Keratinocyte (primary cell): ENCODE measurements around the gene MGRN1. TPM values are rescaled to one million over a fixed set of nuclear protein-coding genes. Genes with fewer than 3 reads are reported as not detected.

Source experiments
- DNase-seq: peaks from one replicate; pipeline ENCODE4 v3.0.0-alpha.2; 2011; ENCODE audit warnings: low read depth, missing footprints, low spot score
- FAIRE-seq: peaks from 2 replicates; lab custom pipeline; 2011; peaks lifted over from hg19 to GRCh38; lab: Jason Lieb, UNC
- H2AFZ ChIP-seq: 2 replicates; pipeline ENCODE4 v1.6.0; 2012; ENCODE audit warnings: low read length, control low read depth, inconsistent platforms; ENCODE audit not compliant: control insufficient read depth
- H3K27ac ChIP-seq: 2 replicates; pipeline ENCODE4 v1.5.1; 2011; ENCODE audit warnings: low read length; ENCODE audit not compliant: control insufficient read depth, insufficient read depth
- H3K27me3 ChIP-seq: 3 replicates; pipeline ENCODE4 v1.6.0; 2011; ENCODE audit warnings: low read length; ENCODE audit not compliant: control insufficient read depth, insufficient read depth; ENCODE audit errors: extremely low read depth
- H3K36me3 ChIP-seq, 2 experiments: 2 replicates in 1 of 2; 3 replicates in 1 of 2; pipeline ENCODE4 v1.5.1; 2011; ENCODE audit warnings: low read length in 2 of 2, mild to moderate bottlenecking in 1 of 2; ENCODE audit not compliant: control insufficient read depth in 2 of 2, insufficient read depth in 2 of 2; ENCODE audit errors: extremely low read depth in 1 of 2
- H3K4me1 ChIP-seq: 3 replicates; pipeline ENCODE4 v1.5.1; 2011; ENCODE audit warnings: low read length; ENCODE audit not compliant: control insufficient read depth, insufficient read depth; ENCODE audit errors: extremely low read depth
- H3K4me2 ChIP-seq: 3 replicates; pipeline ENCODE4 v1.6.0; 2011; ENCODE audit warnings: low read depth, low read length; ENCODE audit not compliant: control insufficient read depth, insufficient read depth; ENCODE audit errors: extremely low read depth
- H3K4me3 ChIP-seq, 3 experiments: fragments of 200-600 bp in 1 of 3; sonication (generic) in 1 of 3; 2 replicates in 2 of 3; 3 replicates in 1 of 3; pipeline ENCODE4 v1.5.1; 2011 to 2016; ENCODE audit warnings: low read length in 3 of 3, mild to moderate bottlenecking in 3 of 3, control low read depth in 2 of 3, inconsistent platforms in 1 of 3, low read depth in 1 of 3, mixed read lengths in 1 of 3, mixed run types in 1 of 3, moderate library complexity in 1 of 3; ENCODE audit not compliant: control insufficient read depth in 2 of 3, insufficient read depth in 2 of 3; ENCODE audit errors: extremely low read depth in 1 of 3
- H3K79me2 ChIP-seq: 2 replicates; pipeline ENCODE4 v1.6.0; 2012; ENCODE audit warnings: low read length; ENCODE audit not compliant: control insufficient read depth, insufficient read depth
- H3K9ac ChIP-seq: 3 replicates; pipeline ENCODE4 v1.6.0; 2011; ENCODE audit warnings: low read length; ENCODE audit not compliant: control insufficient read depth, insufficient read depth; ENCODE audit errors: extremely low read depth
- H3K9me1 ChIP-seq: 3 replicates; pipeline ENCODE4 v1.6.0; 2011; ENCODE audit warnings: low read length; ENCODE audit not compliant: control insufficient read depth, insufficient read depth; ENCODE audit errors: extremely low read depth
- H3K9me3 ChIP-seq: 2 replicates; pipeline ENCODE4 v1.5.1; 2012; ENCODE audit warnings: low read depth, low read length; ENCODE audit not compliant: control insufficient read depth
- H4K20me1 ChIP-seq: 3 replicates; pipeline ENCODE4 v1.6.0; 2011; ENCODE audit warnings: low read length; ENCODE audit not compliant: control insufficient read depth, insufficient read depth; ENCODE audit errors: extremely low read depth
- EZH2 ChIP-seq: IDR thresholded peaks from one replicate; pipeline ENCODE4 v1.6.1; 2012; ENCODE audit warnings: inconsistent platforms, mild to moderate bottlenecking, low read length, moderate library complexity
- dilution Hi-C: fragments of 300-500 bp; cut with MboI; formaldehyde crosslinking; loops from one replicate; pipeline ENCODE4 v1.7.0; 2020; ENCODE audit warnings: low sequenced_read_pairs; ENCODE audit not compliant: extremely low pct_ligation_motif_present
- polyA minus RNA-seq, 3 experiments: library from RNA; depleted of rRNA, polyadenylated mRNA; stranded (reverse); fragments of >200 nt; gene quantifications; 1 replicate in 1 of 3; 2 replicates in 1 of 3; 3 replicates in 1 of 3; pipeline ENCODE4 v1.2.3, GENCODE V29; 2011
- polyA plus RNA-seq, 5 experiments: library from polyadenylated mRNA; depleted of rRNA in 3 of 5; stranded (reverse) in 3 of 5; stranded (forward) in 1 of 5; unstranded in 1 of 5; fragments of >200 nt; gene quantifications; 1 replicate in 1 of 5; 2 replicates in 3 of 5; 3 replicates in 1 of 5; pipeline versions ENCODE4 v1.2.1 to v1.2.3, GENCODE V29; 2011 to 2012; ENCODE audit warnings: missing spikeins in 2 of 5, low read depth in 1 of 5, low replicate concordance in 1 of 5
- TF ChIP-seq, protein P1 (sequence below), 3 experiments: IDR thresholded peaks in 1 of 3; conservative IDR thresholded peaks in 1 of 3; optimal IDR thresholded peaks in 1 of 3; 2 replicates in 2 of 3; 3 replicates in 1 of 3; pipeline versions ENCODE3 to v1.5.1; 2011; ENCODE audit warnings: low read length in 3 of 3, mild to moderate bottlenecking in 3 of 3, moderate library complexity in 2 of 3, control low read depth in 1 of 3, inconsistent platforms in 1 of 3; ENCODE audit not compliant: insufficient read depth in 2 of 3; ENCODE audit errors: extremely low read depth in 1 of 3

The MGRN1 gene
- polyA plus RNA-seq = 1.9 to 6.7 TPM (median 2.6 TPM) in 3 replicates
- polyA plus RNA-seq (2011; ENCODE audit: low read depth) = 30.6 TPM
- 4.1 and 10.4 TPM in 2 replicates for polyA plus RNA-seq (2011; cell fraction: cytosol; rRNA removed)
- polyA plus RNA-seq (2011; cell fraction: nucleus; rRNA removed) = 17.0 and 23.2 TPM in 2 replicates
- 14.5 and 21.2 TPM in 2 replicates for polyA plus RNA-seq (2012; ENCODE audit: low replicate concordance)
- polyA minus RNA-seq = 6.8 to 35.3 TPM (median 10.5 TPM) in 3 replicates
- polyA minus RNA-seq (2011; cell fraction: cytosol; rRNA and poly(A)+ RNA removed) = 25.5 TPM
- 14.0 and 15.9 TPM in 2 replicates for polyA minus RNA-seq (2011; cell fraction: nucleus; rRNA and poly(A)+ RNA removed)

DNA sequence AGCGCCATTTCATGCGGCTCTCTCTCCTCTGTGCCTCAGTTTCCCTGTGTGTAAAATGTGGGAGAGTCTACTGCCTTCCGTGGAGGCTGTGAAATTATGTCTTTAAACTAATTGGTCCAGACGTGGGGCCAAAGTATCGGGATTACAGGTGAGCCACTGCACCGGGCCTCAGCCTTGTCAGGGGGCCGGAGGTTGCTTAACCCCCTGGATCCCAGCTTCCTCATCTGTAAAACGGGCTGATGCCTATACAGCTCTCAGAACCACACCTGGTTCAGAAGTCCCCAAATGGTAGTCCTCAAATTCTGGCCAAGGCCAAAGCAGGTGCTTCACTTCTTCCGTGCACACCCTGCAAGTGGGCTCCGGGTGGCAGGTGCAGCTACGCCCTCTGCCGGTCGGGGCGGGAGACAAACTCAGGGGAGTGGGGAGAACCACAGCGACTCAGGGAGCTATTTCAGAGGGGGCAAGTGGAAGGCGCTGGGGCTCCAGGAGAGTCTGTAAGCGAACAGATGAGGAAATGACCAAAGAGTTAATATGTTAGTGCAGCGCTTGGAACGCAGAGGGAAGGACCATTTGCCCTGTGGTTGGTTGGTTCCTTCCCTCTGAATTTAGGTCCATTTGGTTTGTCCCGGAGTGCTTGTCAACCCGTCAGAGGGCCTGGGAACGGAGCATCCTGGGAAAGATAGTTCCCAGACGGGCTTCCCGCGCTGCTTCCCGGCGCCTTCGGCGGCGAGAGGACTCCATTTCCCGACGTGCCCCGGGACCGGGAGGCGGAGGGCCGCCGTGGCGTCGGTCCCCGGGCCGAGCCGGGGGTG, at the start of gene MGRN1:
Gene MGRN1, plus strand, starts transcription at position 812 of the 812 bp plus-strand sequence. CDS start 135 bp downstream, outside the sequence.
- dilution Hi-C loops = no loop called here
- Histone ChIP-seq H4K20me1 (no peaks in the 10 kb centered on the region), H3K9ac (peak within 1 kb of the TSS; percentile 89), H3K4me2 (peak within 1 kb of the TSS; percentile 92), H3K4me1 (peaks cover 7% of the 10 kb centered on the region), H3K79me2 (peaks cover 37% of the 10 kb centered on the region), H3K9me1 (no peaks in the 10 kb centered on the region), H3K4me3 (peak within 1 kb of the TSS; percentile 80 to 89 (median 82)), H3K27ac (peak within 1 kb of the TSS; percentile 97), H2AFZ (peak within 1 kb of the TSS; percentile 96), H3K27me3 (no peaks in the 10 kb centered on the region), H3K36me3 (peaks cover 0 to 2% of the 10 kb centered on the region in 2 experiments), H3K9me3 (no peaks in the 10 kb centered on the region)
- TF ChIP-seq, protein P1, sequence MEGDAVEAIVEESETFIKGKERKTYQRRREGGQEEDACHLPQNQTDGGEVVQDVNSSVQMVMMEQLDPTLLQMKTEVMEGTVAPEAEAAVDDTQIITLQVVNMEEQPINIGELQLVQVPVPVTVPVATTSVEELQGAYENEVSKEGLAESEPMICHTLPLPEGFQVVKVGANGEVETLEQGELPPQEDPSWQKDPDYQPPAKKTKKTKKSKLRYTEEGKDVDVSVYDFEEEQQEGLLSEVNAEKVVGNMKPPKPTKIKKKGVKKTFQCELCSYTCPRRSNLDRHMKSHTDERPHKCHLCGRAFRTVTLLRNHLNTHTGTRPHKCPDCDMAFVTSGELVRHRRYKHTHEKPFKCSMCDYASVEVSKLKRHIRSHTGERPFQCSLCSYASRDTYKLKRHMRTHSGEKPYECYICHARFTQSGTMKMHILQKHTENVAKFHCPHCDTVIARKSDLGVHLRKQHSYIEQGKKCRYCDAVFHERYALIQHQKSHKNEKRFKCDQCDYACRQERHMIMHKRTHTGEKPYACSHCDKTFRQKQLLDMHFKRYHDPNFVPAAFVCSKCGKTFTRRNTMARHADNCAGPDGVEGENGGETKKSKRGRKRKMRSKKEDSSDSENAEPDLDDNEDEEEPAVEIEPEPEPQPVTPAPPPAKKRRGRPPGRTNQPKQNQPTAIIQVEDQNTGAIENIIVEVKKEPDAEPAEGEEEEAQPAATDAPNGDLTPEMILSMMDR (optimal IDR thresholded peaks at IDR 0.05 in 1 of 3, IDR thresholded peaks at IDR 0.05 in 1 of 3, conservative IDR thresholded peaks at IDR 0.05 in 1 of 3; ENCODE audit: extremely low read depth in 1 of 3, insufficient read depth in 2 of 3, low read length in 3 of 3) = peak; percentile 95 to 98 (median 95)
- no peak for TF ChIP-seq EZH2
- DNase-seq (peak; percentile 38), FAIRE-seq (peak; percentile 84)

DNA sequence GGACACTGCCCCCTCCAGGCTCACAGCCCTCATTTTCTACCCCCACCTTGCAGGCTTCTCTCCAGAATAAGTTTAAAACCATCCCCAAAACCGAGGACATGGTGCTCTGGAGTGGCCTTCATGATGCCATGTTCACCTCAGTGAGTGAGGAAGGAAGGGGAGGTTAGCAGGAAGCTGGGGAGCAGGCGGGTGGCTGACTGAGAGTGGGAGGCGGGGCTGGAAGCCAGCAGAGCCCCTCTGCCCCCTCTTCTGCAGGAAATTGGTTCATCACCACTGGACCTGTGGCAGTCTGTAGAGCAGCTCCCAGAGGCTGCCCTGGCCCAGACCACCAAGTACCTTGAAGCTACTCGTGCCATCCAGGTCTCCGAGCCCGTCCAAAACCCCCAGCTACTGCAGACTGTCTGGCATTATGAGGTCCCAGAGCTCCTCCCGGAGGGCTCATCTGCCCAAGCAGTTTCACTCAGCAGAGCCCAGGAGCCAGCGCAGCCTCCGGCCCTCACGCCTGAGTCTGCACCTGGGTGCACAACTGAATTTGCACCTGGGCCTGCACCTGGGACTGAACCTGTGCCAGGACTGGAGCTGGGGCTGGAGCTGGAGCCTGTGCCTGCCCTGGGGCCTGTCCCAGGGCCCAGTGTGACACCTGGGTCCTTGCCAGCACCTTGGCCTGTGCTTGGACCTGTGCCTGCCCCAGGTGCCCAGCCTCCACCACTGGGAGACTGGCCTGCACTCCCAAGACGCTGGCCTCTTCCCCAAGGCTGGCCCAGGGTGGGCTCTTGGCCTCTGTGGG, 49.5 kb upstream of the MGRN1 start:
- dilution Hi-C loops = no loop called here
- TF ChIP-seq, protein P1 (optimal IDR thresholded peaks at IDR 0.05 in 1 of 3, IDR thresholded peaks at IDR 0.05 in 1 of 3, conservative IDR thresholded peaks at IDR 0.05 in 1 of 3; ENCODE audit: extremely low read depth in 1 of 3, insufficient read depth in 2 of 3, low read length in 3 of 3) = peak in 1 of 3 experiments; percentile 3
- TF ChIP-seq EZH2 = no peak

More for the DNA sequence above, 49.5 kb upstream of the MGRN1 start:
- Histone ChIP-seq H3K27me3 (peaks cover 2% of the 10 kb centered on the region), H3K4me1 (no peaks in the 10 kb centered on the region), H4K20me1 (no peaks in the 10 kb centered on the region), H3K79me2 (no peaks in the 10 kb centered on the region), H3K36me3 (no peaks in the 10 kb centered on the region), H2AFZ (no peak overlapping the region), H3K9me1 (no peaks in the 10 kb centered on the region), H3K9me3 (no peaks in the 10 kb centered on the region), H3K27ac (no peak overlapping the region), H3K4me2 (no peak overlapping the region), H3K4me3 (no peak overlapping the region), H3K9ac (no peak overlapping the region)
- FAIRE-seq = no peak
- no peak for DNase-seq
